NCI-H82 (cell line): Measurements from ENCODE around the gene TFDP1.

Experiments
- DNase-seq: peaks from one replicate; lab custom pipeline; 2025; lab: John Stamatoyannopoulos, UW

The TFDP1 gene

DNA sequence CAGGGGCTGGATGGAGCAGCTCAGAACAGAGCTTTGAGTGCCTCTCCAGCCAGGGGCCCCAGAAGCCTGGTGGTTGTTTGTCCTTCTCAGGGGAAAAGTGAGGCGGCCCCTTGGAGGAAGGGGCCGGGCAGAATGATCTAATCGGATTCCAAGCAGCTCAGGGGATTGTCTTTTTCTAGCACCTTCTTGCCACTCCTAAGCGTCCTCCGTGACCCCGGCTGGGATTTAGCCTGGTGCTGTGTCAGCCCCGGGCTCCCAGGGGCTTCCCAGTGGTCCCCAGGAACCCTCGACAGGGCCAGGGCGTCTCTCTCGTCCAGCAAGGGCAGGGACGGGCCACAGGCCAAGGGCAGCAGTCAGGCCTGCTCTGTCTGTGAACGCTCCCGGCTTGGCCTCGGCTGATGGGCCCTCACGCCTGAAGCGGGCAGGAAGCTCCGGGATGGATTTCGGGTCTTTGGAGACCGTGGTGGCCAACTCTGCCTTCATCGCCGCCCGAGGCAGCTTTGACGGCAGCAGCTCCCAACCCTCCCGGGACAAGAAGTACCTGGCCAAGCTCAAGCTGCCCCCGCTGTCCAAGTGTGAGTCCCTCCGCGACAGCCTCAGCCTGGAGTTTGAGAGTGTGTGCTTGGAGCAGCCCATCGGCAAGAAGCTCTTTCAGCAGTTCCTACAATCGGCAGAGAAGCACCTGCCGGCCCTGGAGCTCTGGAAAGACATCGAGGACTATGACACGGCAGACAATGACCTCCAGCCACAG, 82.6 kb downstream of the TFDP1 start, which contains the start of gene GRK1:
Gene GRK1, plus strand, starts transcription at position 269 of the 751 bp plus-strand sequence. Its CDS starts 168 bp downstream, at position 437.
- DNase-seq: peak; percentile 72

DNA sequence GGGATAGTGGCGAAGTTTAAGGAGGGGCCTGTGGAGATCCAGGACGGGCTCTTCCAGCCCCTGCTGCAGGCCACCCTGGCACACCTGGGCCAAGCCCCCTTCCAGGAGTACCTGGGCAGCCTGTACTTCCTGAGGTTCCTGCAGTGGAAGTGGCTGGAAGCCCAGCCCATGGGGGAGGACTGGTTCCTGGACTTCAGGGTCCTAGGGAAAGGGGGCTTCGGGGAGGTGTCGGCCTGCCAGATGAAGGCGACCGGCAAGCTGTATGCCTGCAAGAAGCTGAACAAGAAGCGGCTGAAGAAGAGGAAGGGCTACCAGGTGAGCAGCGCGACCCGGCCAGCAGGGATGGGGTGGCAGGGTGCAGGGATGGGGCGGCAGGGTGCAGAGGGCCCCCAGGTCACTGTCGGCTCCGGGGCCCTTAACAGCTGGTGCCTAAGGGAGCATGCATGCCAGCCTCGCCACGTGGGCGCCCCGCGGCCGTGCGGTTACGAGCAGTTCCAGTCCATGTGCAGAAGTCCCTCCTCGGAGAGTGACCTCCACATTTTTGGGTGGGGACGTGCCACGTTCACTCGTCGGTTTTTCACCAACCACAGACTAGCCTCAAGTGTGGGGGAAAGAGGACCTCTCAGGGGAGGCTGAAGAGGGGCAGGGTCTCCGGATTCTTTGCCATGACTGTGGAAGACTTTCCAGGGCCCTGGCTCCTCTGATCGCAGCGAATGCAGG, 83.4 kb downstream of the TFDP1 start:
- DNase-seq: no peak

GRCh38 chr13:113668491-113668971, 84.0 kb downstream of the TFDP1 start:
- DNase-seq: peak; percentile 56

- no peak for DNase-seq
These were observed 84.7 kb downstream of the TFDP1 start for GRCh38 chr13:113669231-113669754.

- no peak for DNase-seq
These were observed 85.3 kb downstream of the TFDP1 start for GRCh38 chr13:113669755-113670341.

DNA sequence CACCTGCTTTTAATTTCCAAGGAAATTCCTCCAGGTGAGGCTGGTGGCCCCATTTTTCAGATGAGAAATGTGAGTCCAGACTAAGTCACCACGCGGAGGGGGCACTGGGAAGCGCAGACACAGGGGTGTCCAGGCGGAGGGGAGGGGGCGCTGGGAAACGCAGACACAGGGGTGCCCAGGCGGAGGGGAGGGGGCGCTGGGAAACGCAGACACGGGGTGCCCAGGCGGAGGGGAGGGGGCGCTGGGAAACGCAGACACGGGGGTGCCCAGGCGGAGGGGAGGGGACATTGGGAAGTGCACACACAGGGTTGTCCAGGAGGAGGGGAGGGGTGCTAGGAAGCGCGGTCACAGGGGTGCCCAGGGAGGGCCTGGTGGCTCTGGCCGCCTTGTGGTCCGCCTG, 86.0 kb downstream of the TFDP1 start:
- no peak for DNase-seq

GRCh38 chr13:113671066-113672001, 86.8 kb downstream of the TFDP1 start:
- no peak for DNase-seq

DNA sequence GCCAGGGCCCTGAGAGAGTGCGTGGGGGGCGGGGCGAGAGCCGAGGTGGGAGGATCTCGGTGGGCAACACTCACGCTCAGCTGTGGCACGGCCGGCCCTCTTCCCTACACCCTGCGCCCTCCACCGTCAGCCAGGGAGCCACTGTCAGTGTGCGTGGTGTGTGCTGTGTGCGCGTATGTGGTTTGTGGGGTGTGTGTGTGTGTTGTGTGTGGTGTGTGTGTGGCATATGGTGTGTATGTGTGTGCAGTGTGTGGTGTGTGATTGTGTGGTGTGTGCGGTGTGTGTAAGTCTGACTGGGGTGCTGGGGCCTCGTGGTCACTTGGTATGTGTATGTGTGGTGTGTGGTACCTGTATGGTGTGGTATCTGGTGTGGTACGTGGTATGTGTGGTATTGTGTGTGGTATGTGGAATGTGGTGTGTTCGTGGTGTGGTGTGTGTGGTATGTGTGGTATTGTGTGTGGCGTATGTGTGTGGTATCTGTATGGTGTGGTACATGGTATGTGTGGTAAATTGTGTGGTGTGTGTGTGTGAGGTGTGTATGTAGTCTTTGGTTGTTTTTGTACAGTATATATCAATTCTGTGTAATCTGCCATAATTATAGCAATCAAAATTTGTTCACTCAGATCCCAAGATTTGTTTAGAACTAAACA, 87.6 kb downstream of the TFDP1 start:
- no peak for DNase-seq
